SK-N-MC (cell line): ENCODE data around the gene TMEM39B.
"Not testable (repeated sequence)": the region's sequence is repeated elsewhere in the genome, so short reads cannot be mapped to it uniquely, and the experiment has no call there.

ENCODE experiments used
- DNase-seq: peaks from one replicate; pipeline ENCODE4 v3.0.0-alpha.2; 2011; ENCODE audit warnings: low read depth, low spot score
- H3K27ac ChIP-seq: fragments of 200-600 bp; sonication (generic); 2 replicates; pipeline ENCODE4 v1.5.1; 2016; ENCODE audit warnings: mixed run types
- H3K36me3 ChIP-seq: fragments of 200-600 bp; sonication (generic); 2 replicates; pipeline ENCODE4 v1.6.1; 2017; ENCODE audit warnings: antibody characterized with exemption, low read length, mixed read lengths; ENCODE audit not compliant: insufficient read depth
- H3K4me3 ChIP-seq: fragments of 200-600 bp; sonication (generic); 2 replicates; pipeline ENCODE4 v1.5.1; 2016
- H3K9ac ChIP-seq: fragments of 200-600 bp; sonication (generic); 2 replicates; pipeline ENCODE4 v1.8.0; 2017; ENCODE audit warnings: mixed run types, mixed read lengths; ENCODE audit not compliant: insufficient read length
- H3K9me3 ChIP-seq: fragments of 200-600 bp; sonication (generic); 2 replicates; pipeline ENCODE4 v1.6.1; 2017; ENCODE audit warnings: low read depth, mild to moderate bottlenecking, antibody characterized with exemption, low read length, moderate library complexity, mixed read lengths
- EZH2 ChIP-seq: fragments of 200-600 bp; sonication (generic); IDR thresholded peaks from one replicate; pipeline ENCODE4 v1.6.1; 2017; ENCODE audit warnings: antibody characterized with exemption
- FOXP2 ChIP-seq: optimal IDR thresholded peaks from 2 replicates; pipeline ENCODE3; 2011; ENCODE audit warnings: mild to moderate bottlenecking, moderate library complexity; ENCODE audit not compliant: insufficient read depth; ENCODE audit errors: extremely low read length, control extremely low read depth
- POLR2AphosphoS5 ChIP-seq: IDR thresholded peaks from 2 replicates; pipeline ENCODE4 v1.6.1; 2012; ENCODE audit warnings: mild to moderate bottlenecking, low read depth, low read length, borderline replicate concordance

TMEM39B gene

GRCh38 chr1:32062867-32063230 lies 9.9 kb upstream of the TMEM39B start:
- H3K27ac ChIP-seq, result peak overlapping the region; percentile 87
- no peaks in the 10 kb centered on the region for H3K9me3 ChIP-seq
- peak overlapping the region; percentile 40 for H3K9ac ChIP-seq
- peaks cover 44% of the 10 kb centered on the region for H3K36me3 ChIP-seq
- DNase-seq, result no peak
- peak overlapping the region; percentile 56 for H3K4me3 ChIP-seq
- TF ChIP-seq POLR2AphosphoS5 (no peak), EZH2 (no peak), FOXP2 (no peak)

- Histone ChIP-seq H3K9ac (peak overlapping the region; percentile 40), H3K27ac (peak overlapping the region; percentile 87)
These were observed 9.5 kb upstream of the TMEM39B start for GRCh38 chr1:32063261-32063681.

GRCh38 chr1:32065613-32066488 lies 6.9 kb upstream of the TMEM39B start:
- DNase-seq, H3K4me3 ChIP-seq, H3K9ac ChIP-seq, H3K9me3 ChIP-seq: not testable (repeated sequence)
- 0 out of 2 replicates have a peak overlapping the region, but pooled peaks have one; percentile 49 for H3K27ac ChIP-seq
- peaks cover 14% of the 10 kb centered on the region for H3K36me3 ChIP-seq

More at GRCh38 chr1:32063261-32063681, 9.5 kb upstream of the TMEM39B start:
- no peaks in the 10 kb centered on the region for H3K9me3 ChIP-seq
- no peak overlapping the region for H3K4me3 ChIP-seq
- peaks cover 40% of the 10 kb centered on the region for H3K36me3 ChIP-seq
- no peak for DNase-seq
- TF ChIP-seq EZH2 (no peak), FOXP2 (no peak), POLR2AphosphoS5 (no peak; the same call in 1 of the 2 replicates)

GRCh38 chr1:32066489-32066873 lies 6.3 kb upstream of the TMEM39B start:
- Histone ChIP-seq H3K36me3 (peaks cover 8% of the 10 kb centered on the region), H3K9ac (no peak overlapping the region), H3K4me3 (peak overlapping the region; percentile 32; the same call in 1 of the 2 replicates), H3K9me3 (no peaks in the 10 kb centered on the region), H3K27ac (0 out of 2 replicates have a peak overlapping the region, but pooled peaks have one; percentile 49)
- TF ChIP-seq POLR2AphosphoS5 (peak; percentile 63), EZH2 (no peak), FOXP2 (no peak)
- no peak for DNase-seq

- no peak for DNase-seq
- no peaks in the 10 kb centered on the region for H3K9me3 ChIP-seq
- no peak for TF ChIP-seq POLR2AphosphoS5
- TF ChIP-seq EZH2, result no peak
- TF ChIP-seq FOXP2, result no peak
- H3K4me3 ChIP-seq, result no peak overlapping the region
- no peak overlapping the region for H3K27ac ChIP-seq
- no peaks in the 10 kb centered on the region for H3K36me3 ChIP-seq
- H3K9ac ChIP-seq, result no peak overlapping the region
These were observed 3.7 kb upstream of the TMEM39B start for GRCh38 chr1:32068957-32069588.

GRCh38 chr1:32071758-32072621 lies 749 bp upstream of the TMEM39B start:
- H3K36me3 ChIP-seq, result peaks cover 15% of the 10 kb centered on the region; the same call in 1 of the 2 replicates
- no peak for TF ChIP-seq POLR2AphosphoS5
- no peak for TF ChIP-seq EZH2
- TF ChIP-seq FOXP2, result no peak
- DNase-seq, result no peak
- peak overlapping the region; percentile 86 for H3K4me3 ChIP-seq
- H3K9me3 ChIP-seq, result no peaks in the 10 kb centered on the region
- H3K9ac ChIP-seq, result peak overlapping the region; percentile 76
- H3K27ac ChIP-seq, result peak overlapping the region; percentile 82

GRCh38 chr1:32073299-32074229 lies 825 bp downstream of the TMEM39B start:
- Histone ChIP-seq H3K27ac (0 out of 2 replicates have a peak overlapping the region, but pooled peaks have one; percentile 21), H3K9ac (peak overlapping the region; percentile 57), H3K36me3 (peaks cover 30% of the 10 kb centered on the region; the same call in 1 of the 2 replicates), H3K4me3 (peak overlapping the region; percentile 86), H3K9me3 (no peaks in the 10 kb centered on the region)
- peak; percentile 68 for DNase-seq
- no peak for TF ChIP-seq POLR2AphosphoS5
- TF ChIP-seq FOXP2, result no peak
- TF ChIP-seq EZH2, result no peak

- H3K4me3 ChIP-seq, result no peak overlapping the region
- H3K27ac ChIP-seq, result no peak overlapping the region
- H3K9ac ChIP-seq, result no peak overlapping the region
- H3K9me3 ChIP-seq, result no peaks in the 10 kb centered on the region
- peaks cover 37% of the 10 kb centered on the region; the same call in 1 of the 2 replicates for H3K36me3 ChIP-seq
- TF ChIP-seq EZH2 (no peak), POLR2AphosphoS5 (no peak)
- no peak for DNase-seq
These were observed 2.1 kb downstream of the TMEM39B start for GRCh38 chr1:32074841-32075240.
